Type B pancreatic cell (in vitro differentiated cells): Measurements from ENCODE around the gene MTFR1L. TPM values are rescaled to one million over a fixed set of nuclear protein-coding genes. Genes with fewer than 3 reads are reported as not detected.

Experiments used
- DNase-seq: peaks from one replicate; pipeline ENCODE4 v3.0.0; 2021; ENCODE audit warnings: mixed read lengths; ENCODE audit not compliant: unreplicated experiment; ENCODE audit errors: extremely low spot score
- H3K27ac Mint-ChIP-seq: 2 replicates; pipeline ENCODE4 v1.8.0; 2021; ENCODE audit warnings: mild to moderate bottlenecking, mixed read lengths
- H3K27me3 Mint-ChIP-seq: 2 replicates; pipeline ENCODE4 v1.8.0; 2021; ENCODE audit warnings: mixed read lengths
- H3K36me3 Mint-ChIP-seq: 2 replicates; pipeline ENCODE4 v1.8.0; 2021; ENCODE audit warnings: mixed read lengths
- H3K4me1 Mint-ChIP-seq: one replicate; pipeline ENCODE4 v1.8.0; 2021; ENCODE audit warnings: mixed read lengths; ENCODE audit not compliant: unreplicated experiment
- H3K4me3 Mint-ChIP-seq: 2 replicates; pipeline ENCODE4 v1.8.0; 2021; ENCODE audit warnings: mild to moderate bottlenecking, mixed read lengths
- H3K9me3 Mint-ChIP-seq: 2 replicates; pipeline ENCODE4 v1.8.0; 2021; ENCODE audit warnings: mixed read lengths
- CTCF ChIP-seq: fragments of 200-600 bp; sonication (generic); conservative IDR thresholded peaks from 2 replicates; pipeline ENCODE4 v1.5.0; 2021; ENCODE audit warnings: antibody characterized with exemption, mild to moderate bottlenecking
- total RNA-seq: library from RNA; stranded (reverse); gene quantifications from 2 replicates; pipeline ENCODE4 v1.2.1, GENCODE V29; 2021; ENCODE audit warnings: low replicate concordance

MTFR1L gene
- total RNA-seq, 1 donor from 2014 or later = 73.5 TPM

GRCh38 chr1:25773441-25774125 is 46.2 kb upstream of the MTFR1L start:
- DNase-seq = no peak
- TF ChIP-seq CTCF = no peak
- Mint-ChIP-seq H3K4me1 (peaks cover 61% of the 10 kb centered on the region), H3K36me3 (no peaks in the 10 kb centered on the region), H3K27ac (peak overlapping the region; percentile 4), H3K9me3 (no peaks in the 10 kb centered on the region), H3K4me3 (peak overlapping the region; percentile 60), H3K27me3 (no peaks in the 10 kb centered on the region)

- Mint-ChIP-seq H3K4me1 (peaks cover 61% of the 10 kb centered on the region), H3K27ac (peak overlapping the region; percentile 4), H3K27me3 (no peaks in the 10 kb centered on the region), H3K9me3 (no peaks in the 10 kb centered on the region), H3K4me3 (peak overlapping the region; percentile 60), H3K36me3 (no peaks in the 10 kb centered on the region)
- no peak for TF ChIP-seq CTCF
- no peak for DNase-seq
Measured at GRCh38 chr1:25774206-25774803, 45.4 kb upstream of the MTFR1L start.

- no peaks in the 10 kb centered on the region for H3K36me3 Mint-ChIP-seq
- peak overlapping the region; percentile 54 for H3K27ac Mint-ChIP-seq
Measured at GRCh38 chr1:25774921-25775771, 44.6 kb upstream of the MTFR1L start.

GRCh38 chr1:25779388-25779787 is 40.4 kb upstream of the MTFR1L start:
- peak overlapping the region; percentile 6 for H3K27ac Mint-ChIP-seq
- H3K36me3 Mint-ChIP-seq = no peaks in the 10 kb centered on the region
- H3K4me1 Mint-ChIP-seq = peaks cover 46% of the 10 kb centered on the region
- H3K4me3 Mint-ChIP-seq = no peak overlapping the region
- no peaks in the 10 kb centered on the region for H3K27me3 Mint-ChIP-seq
- DNase-seq = no peak
- no peak for TF ChIP-seq CTCF
- H3K9me3 Mint-ChIP-seq = no peaks in the 10 kb centered on the region

More at GRCh38 chr1:25774921-25775771, 44.6 kb upstream of the MTFR1L start:
- Mint-ChIP-seq H3K9me3 (no peaks in the 10 kb centered on the region), H3K4me1 (peaks cover 62% of the 10 kb centered on the region), H3K4me3 (peak overlapping the region; percentile 10), H3K27me3 (no peaks in the 10 kb centered on the region)
- no peak for TF ChIP-seq CTCF
- no peak for DNase-seq

GRCh38 chr1:25779894-25780293 is 39.9 kb upstream of the MTFR1L start:
- no peak for DNase-seq
- H3K36me3 Mint-ChIP-seq = no peaks in the 10 kb centered on the region
- peak overlapping the region; percentile 6 for H3K27ac Mint-ChIP-seq
- H3K9me3 Mint-ChIP-seq = no peaks in the 10 kb centered on the region
- TF ChIP-seq CTCF = no peak
- peaks cover 46% of the 10 kb centered on the region for H3K4me1 Mint-ChIP-seq
- H3K4me3 Mint-ChIP-seq = no peak overlapping the region
- H3K27me3 Mint-ChIP-seq = no peaks in the 10 kb centered on the region
